ENCODE data around the gene TMF1.

GRCh38 chr3:68973639-68974038 lies 78.5 kb downstream of the TMF1 start:
- TF ChIP-seq, protein P1, sequence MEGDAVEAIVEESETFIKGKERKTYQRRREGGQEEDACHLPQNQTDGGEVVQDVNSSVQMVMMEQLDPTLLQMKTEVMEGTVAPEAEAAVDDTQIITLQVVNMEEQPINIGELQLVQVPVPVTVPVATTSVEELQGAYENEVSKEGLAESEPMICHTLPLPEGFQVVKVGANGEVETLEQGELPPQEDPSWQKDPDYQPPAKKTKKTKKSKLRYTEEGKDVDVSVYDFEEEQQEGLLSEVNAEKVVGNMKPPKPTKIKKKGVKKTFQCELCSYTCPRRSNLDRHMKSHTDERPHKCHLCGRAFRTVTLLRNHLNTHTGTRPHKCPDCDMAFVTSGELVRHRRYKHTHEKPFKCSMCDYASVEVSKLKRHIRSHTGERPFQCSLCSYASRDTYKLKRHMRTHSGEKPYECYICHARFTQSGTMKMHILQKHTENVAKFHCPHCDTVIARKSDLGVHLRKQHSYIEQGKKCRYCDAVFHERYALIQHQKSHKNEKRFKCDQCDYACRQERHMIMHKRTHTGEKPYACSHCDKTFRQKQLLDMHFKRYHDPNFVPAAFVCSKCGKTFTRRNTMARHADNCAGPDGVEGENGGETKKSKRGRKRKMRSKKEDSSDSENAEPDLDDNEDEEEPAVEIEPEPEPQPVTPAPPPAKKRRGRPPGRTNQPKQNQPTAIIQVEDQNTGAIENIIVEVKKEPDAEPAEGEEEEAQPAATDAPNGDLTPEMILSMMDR (IDR thresholded peaks at IDR 0.05): no peak
- no peak for TF ChIP-seq REST (IDR thresholded peaks at IDR 0.05; ENCODE audit: insufficient read depth in 1 of 2, low read depth in 2 of 2, low read length in 1 of 2)
- no peak for TF ChIP-seq SIN3A (IDR thresholded peaks at IDR 0.05; ENCODE audit: borderline replicate concordance, insufficient read depth, low read depth, low read length)
- TF ChIP-seq POLR2AphosphoS5 (IDR thresholded peaks at IDR 0.05; ENCODE audit: low read depth, low read length): no peak
- no peak for TF ChIP-seq TCF7L2 (IDR thresholded peaks at IDR 0.05; ENCODE audit: low read depth, low read length)
